ENCODE measurements around the gene SYNPO.
A peak's percentile ranks its signal among the peaks of the same experiment; 100 is the strongest.

Gene SYNPO

DNA sequence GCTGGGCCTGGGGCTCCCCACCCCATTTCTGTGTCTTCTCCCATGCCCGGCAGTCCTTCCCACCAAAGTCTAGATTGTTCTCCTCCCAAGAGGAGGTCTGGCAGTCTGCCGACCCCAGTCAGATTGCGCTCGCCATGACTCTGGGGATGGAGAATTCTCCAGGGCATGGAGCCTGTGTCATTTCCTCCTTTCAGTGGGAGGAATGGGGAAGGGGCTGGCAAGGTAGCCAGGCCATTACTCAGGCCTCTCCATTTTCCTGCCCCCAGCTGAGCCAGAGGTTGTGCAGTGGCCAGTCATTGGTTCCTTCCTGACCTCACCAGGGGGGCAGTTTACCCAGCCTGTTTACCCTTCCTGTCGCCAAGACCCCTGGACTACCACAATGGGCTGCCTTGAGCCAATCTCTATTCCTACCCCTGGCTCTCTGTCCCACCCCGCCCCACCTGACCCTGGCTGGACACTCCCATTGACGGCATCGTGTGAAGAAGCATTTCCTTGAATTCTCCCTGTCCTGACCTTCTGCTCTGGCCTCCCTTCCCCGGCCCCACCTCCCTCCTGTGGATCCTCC lies 628 bp downstream of the SYNPO start:
- TF ChIP-seq, protein P1, sequence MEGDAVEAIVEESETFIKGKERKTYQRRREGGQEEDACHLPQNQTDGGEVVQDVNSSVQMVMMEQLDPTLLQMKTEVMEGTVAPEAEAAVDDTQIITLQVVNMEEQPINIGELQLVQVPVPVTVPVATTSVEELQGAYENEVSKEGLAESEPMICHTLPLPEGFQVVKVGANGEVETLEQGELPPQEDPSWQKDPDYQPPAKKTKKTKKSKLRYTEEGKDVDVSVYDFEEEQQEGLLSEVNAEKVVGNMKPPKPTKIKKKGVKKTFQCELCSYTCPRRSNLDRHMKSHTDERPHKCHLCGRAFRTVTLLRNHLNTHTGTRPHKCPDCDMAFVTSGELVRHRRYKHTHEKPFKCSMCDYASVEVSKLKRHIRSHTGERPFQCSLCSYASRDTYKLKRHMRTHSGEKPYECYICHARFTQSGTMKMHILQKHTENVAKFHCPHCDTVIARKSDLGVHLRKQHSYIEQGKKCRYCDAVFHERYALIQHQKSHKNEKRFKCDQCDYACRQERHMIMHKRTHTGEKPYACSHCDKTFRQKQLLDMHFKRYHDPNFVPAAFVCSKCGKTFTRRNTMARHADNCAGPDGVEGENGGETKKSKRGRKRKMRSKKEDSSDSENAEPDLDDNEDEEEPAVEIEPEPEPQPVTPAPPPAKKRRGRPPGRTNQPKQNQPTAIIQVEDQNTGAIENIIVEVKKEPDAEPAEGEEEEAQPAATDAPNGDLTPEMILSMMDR (IDR thresholded peaks at IDR 0.05; ENCODE audit: insufficient read depth, low read depth, low read length, missing control alignments), result no peak
- no peak overlapping the region for H3K4me3 ChIP-seq (ENCODE audit: low read length)
- DNase-seq (ENCODE audit: low read depth), result peak; percentile 54

DNA sequence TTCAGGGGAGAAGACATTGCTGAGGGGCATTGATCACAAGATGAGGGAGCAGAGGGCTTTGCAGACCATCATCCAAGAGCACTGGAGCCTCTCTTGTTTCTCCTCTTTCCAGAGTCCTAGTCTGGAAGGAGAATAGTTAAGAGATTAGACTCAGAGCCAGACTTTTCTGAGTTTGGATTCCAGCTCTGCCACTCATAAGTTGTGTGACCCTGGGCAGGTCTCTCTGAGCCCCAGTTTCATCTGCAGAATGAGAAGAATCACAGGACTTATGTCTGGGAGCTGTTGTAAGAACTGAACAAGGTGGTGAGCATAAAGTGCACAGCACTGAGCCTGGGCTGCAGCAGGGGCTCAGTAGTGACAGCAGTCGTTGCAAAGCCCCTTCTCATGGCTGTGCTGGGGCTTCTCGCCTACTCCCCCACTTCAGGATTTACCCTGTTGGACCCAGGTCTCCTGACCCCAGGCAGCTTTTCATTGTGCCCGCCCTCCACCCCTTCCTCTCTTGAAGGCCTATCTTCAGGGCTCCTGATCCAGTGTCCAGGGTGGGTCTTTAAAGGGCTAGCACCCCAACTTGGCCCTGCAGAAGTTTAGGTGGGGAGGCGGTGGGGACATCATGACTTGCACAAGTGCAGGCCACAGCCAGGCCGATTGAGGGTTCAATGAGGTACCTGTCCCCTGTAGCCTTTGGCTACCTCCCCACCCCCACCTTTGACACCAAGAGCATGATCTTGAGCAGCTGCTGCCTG lies 1.5 kb downstream of the SYNPO start:
- DNase-seq (ENCODE audit: low read depth), result no peak
- TF ChIP-seq, protein P1 (IDR thresholded peaks at IDR 0.05; ENCODE audit: insufficient read depth, low read depth, low read length, missing control alignments), result no peak
- H3K4me3 ChIP-seq (ENCODE audit: low read length), result no peak overlapping the region

DNA sequence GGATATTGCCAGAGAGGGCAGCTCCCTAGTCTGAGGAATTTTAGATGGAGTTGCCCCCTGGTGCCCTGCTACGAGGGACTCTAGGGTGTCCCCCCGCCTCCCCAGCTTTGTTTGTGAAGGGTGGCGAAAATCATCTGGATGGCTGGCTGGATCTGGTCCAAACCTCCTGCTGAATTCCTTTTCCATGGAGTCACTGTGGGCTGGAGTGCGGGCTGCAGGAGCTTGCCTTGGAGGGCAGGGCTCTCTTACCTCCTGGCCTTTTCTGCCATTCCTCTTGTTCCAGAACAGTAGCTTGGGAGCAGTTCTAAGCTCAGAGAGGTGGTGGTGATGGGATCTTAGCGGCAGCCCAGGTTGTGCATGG lies 2.1 kb downstream of the SYNPO start:
- TF ChIP-seq, protein P1 (IDR thresholded peaks at IDR 0.05; ENCODE audit: insufficient read depth, low read depth, low read length, missing control alignments), result no peak
- DNase-seq (ENCODE audit: low read depth), result peak; percentile 91
- H3K4me3 ChIP-seq (ENCODE audit: low read length), result no peak overlapping the region

DNA sequence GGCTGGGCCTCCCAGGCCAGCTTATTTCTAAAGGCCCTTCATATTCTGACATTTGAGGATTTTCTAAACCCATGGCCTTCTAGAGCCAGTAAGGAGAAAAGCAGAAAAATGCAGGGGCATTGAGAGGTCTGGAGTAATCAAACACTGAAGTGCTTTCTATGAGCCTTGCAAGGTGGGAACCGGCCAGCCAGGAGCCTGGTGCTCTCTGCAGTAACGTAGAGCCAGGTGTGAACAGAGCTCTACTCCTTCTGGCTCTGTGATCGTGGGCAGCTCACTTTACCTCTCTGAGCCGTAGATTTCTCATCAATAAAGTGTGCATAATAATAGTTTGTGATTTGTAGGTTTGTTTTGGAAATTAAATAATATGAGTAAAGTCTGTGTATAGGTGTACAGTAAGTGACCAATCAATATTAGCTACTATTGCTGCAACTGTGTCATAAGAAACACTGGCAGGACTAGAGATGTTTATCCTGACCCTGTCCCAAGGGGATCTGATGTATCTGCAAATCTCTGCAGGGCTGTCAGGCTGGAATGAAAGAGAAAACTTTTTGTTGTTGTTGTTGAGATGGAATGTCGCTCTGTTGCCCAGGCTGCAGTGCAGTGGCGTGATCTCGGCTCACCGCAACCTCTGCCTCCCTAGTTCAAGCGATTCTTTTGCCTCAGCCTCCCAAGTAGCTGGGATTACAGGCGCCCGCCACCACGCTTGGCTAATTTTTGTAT lies 2.7 kb downstream of the SYNPO start:
- no peak for DNase-seq (ENCODE audit: low read depth)
- H3K4me3 ChIP-seq (ENCODE audit: low read length), result no peak overlapping the region
- TF ChIP-seq, protein P1 (IDR thresholded peaks at IDR 0.05; ENCODE audit: insufficient read depth, low read depth, low read length, missing control alignments), result no peak

DNA sequence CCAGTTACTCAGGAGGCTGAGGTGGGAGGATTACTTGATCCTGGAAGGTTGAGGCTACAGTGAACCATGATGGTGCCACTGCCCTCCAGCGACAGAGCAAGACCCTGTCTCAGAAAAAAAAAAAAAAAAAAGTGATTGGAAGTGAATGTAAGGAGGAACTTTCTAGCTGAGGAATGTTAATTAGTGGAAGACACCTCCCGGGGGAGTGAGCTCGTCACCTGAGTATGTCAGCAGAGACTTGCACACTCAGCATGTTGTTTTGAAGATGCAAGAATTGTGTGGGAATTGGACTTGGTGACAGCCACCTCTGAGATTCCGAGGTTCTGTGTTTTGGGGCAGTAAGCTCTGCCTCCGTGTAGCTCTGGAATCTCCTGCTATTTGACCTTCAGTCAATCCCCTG lies 3.6 kb downstream of the SYNPO start:
- no peak overlapping the region for H3K4me3 ChIP-seq (ENCODE audit: low read length)
- no peak for DNase-seq (ENCODE audit: low read depth)
- TF ChIP-seq, protein P1 (IDR thresholded peaks at IDR 0.05; ENCODE audit: insufficient read depth, low read depth, low read length, missing control alignments), result no peak

DNA sequence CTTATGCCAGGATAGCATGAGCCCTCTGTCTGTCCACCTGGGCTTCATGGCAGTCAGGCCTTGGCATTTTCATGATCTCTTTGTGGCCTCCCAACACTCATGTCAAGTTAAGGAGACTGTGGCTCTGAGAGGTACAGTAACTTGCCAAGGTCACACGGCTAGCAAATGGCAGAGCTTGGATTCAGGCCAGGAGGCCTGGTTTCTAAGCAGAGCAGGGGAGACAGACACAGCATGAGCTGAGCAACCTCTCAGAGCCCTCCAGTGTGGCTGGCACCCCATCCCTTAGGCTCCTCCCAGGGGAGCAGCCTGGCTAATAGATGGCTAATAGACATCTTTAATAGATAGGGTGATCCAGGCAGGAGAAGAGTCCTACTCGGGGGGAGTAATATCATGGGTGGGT lies 4.1 kb downstream of the SYNPO start:
- no peak overlapping the region for H3K4me3 ChIP-seq (ENCODE audit: low read length)
- no peak for DNase-seq (ENCODE audit: low read depth)
- TF ChIP-seq, protein P1 (IDR thresholded peaks at IDR 0.05; ENCODE audit: insufficient read depth, low read depth, low read length, missing control alignments), result no peak

Data from epithelial cell of esophagus (primary cell).